SK-N-SH (cell line): ENCODE results near the gene NEK7. TPM values are rescaled to one million over a fixed set of nuclear protein-coding genes. Genes with fewer than 3 reads are reported as not detected.

Experiments
- CTCF ChIA-PET: fragments of 300-600, 350-600 bp; formaldehyde crosslinking; extraction: SDS; loops from one replicate; lab custom pipeline; 2021; lab: Yijun Ruan, JAX
- POLR2A ChIA-PET: fragments of 350-600 bp; sonication (Branson Sonifier 250); formaldehyde crosslinking; extraction: SDS; loops from one replicate; lab custom pipeline; 2020; ENCODE audit warnings: antibody characterized with exemption, inconsistent platforms; lab: Yijun Ruan, JAX
- DNase-seq: peaks from one replicate; pipeline ENCODE4 v3.0.0; 2012
- H2AFZ ChIP-seq: fragments of 200-600 bp; sonication (generic); 2 replicates; pipeline ENCODE4 v1.8.1; 2016; ENCODE audit warnings: antibody characterized with exemption, mild to moderate bottlenecking, low read depth
- H3F3A ChIP-seq: fragments of 200-600 bp; sonication (generic); replicated peaks from 2 replicates; pipeline ENCODE3; 2016; ENCODE audit warnings: antibody characterized with exemption, mild to moderate bottlenecking; ENCODE audit not compliant: insufficient read depth
- H3K27ac ChIP-seq, 2 experiments: fragments of 200-500 bp in 1 of 2; fragments of 200-600 bp in 1 of 2; sonication (Bioruptor generic) in 1 of 2; sonication (generic), shearing (Covaris generic) in 1 of 2; 2 replicates each; pipeline versions ENCODE4 v1.5.1 to v1.6.1; 2014 to 2016; ENCODE audit warnings: low read depth in 2 of 2, inconsistent platforms in 1 of 2, low read length in 1 of 2, mild to moderate bottlenecking in 1 of 2, mixed read lengths in 1 of 2
- H3K27me3 ChIP-seq: fragments of 200-600 bp; sonication (generic), shearing (Covaris generic); 2 replicates; pipeline ENCODE4 v1.6.1; 2016; ENCODE audit warnings: mixed run types; ENCODE audit not compliant: insufficient read depth
- H3K36me3 ChIP-seq, 2 experiments: fragments of 200-500 bp in 1 of 2; fragments of 200-600 bp in 1 of 2; sonication (Bioruptor generic) in 1 of 2; sonication (generic) in 1 of 2; replicated peaks in 1 of 2; 2 replicates each; pipeline versions ENCODE3 to v1.5.1; 2014 to 2016; ENCODE audit warnings: low read length in 1 of 2, mild to moderate bottlenecking in 1 of 2; ENCODE audit not compliant: insufficient read depth in 2 of 2, control insufficient read depth in 1 of 2
- H3K4me1 ChIP-seq, 2 experiments: fragments of 200-500 bp in 1 of 2; fragments of 200-600 bp in 1 of 2; sonication (Bioruptor generic) in 1 of 2; sonication (generic), shearing (Covaris generic) in 1 of 2; 2 replicates each; pipeline versions ENCODE4 v1.5.1 to v1.6.1; 2014 to 2016; ENCODE audit warnings: low read depth in 1 of 2, low read length in 1 of 2, mixed run types in 1 of 2; ENCODE audit not compliant: insufficient read depth in 2 of 2, control insufficient read depth in 1 of 2
- H3K4me2 ChIP-seq: fragments of 200-600 bp; sonication (generic), shearing (Covaris generic); 2 replicates; pipeline ENCODE4 v1.6.1; 2017; ENCODE audit warnings: mixed run types
- H3K4me3 ChIP-seq, 2 experiments: fragments of 200-500 bp in 1 of 2; fragments of 200-600 bp in 1 of 2; sonication (Bioruptor generic) in 1 of 2; sonication (generic), shearing (Covaris generic) in 1 of 2; 2 replicates each; pipeline versions ENCODE4 v1.5.1 to v1.8.1; 2014 to 2016; ENCODE audit warnings: low read depth in 2 of 2, inconsistent platforms in 1 of 2, low read length in 1 of 2, mild to moderate bottlenecking in 1 of 2, mixed read lengths in 1 of 2, moderate library complexity in 1 of 2
- H3K79me2 ChIP-seq: fragments of 200-600 bp; sonication (generic); 2 replicates; pipeline ENCODE4 v1.8.1; 2017; ENCODE audit warnings: mild to moderate bottlenecking; ENCODE audit not compliant: insufficient read depth
- H3K9ac ChIP-seq: fragments of 200-600 bp; sonication (generic); 2 replicates; pipeline ENCODE4 v1.6.1; 2017; ENCODE audit warnings: mixed run types
- H3K9me2 ChIP-seq: fragments of 200-600 bp; sonication (generic); 2 replicates; pipeline ENCODE4 v1.6.1; 2017; ENCODE audit warnings: mixed run types
- H3K9me3 ChIP-seq: fragments of 200-600 bp; sonication (generic); 2 replicates; pipeline ENCODE4 v1.6.1; 2017; ENCODE audit warnings: mixed run types, mild to moderate bottlenecking, moderate library complexity
- H4K20me1 ChIP-seq: fragments of 200-600 bp; sonication (generic); 2 replicates; pipeline ENCODE4 v1.6.1; 2017; ENCODE audit warnings: mild to moderate bottlenecking, mixed run types; ENCODE audit not compliant: insufficient read depth
- ELF1 ChIP-seq: IDR thresholded peaks from 2 replicates; pipeline ENCODE4 v1.4.0; 2012
- EP300 ChIP-seq, 2 experiments: IDR thresholded peaks; 2 replicates each; pipeline versions ENCODE4 v1.4.0 to v1.6.1; 2012; ENCODE audit warnings: borderline replicate concordance in 1 of 2, low read depth in 1 of 2, low read length in 1 of 2
- FOSL2 ChIP-seq: IDR thresholded peaks from 2 replicates; pipeline ENCODE4 v1.4.0; 2012; ENCODE audit warnings: low read depth, mild to moderate bottlenecking, moderate library complexity, borderline replicate concordance
- JUND ChIP-seq: IDR thresholded peaks from 2 replicates; pipeline ENCODE4 v1.4.0; 2012
- MXI1 ChIP-seq: IDR thresholded peaks from 2 replicates; pipeline ENCODE4 v1.6.1; 2012; ENCODE audit warnings: mild to moderate bottlenecking, low read depth, low read length, improper control_type of control experiment
- NFIC ChIP-seq: IDR thresholded peaks from 2 replicates; pipeline ENCODE4 v1.4.0; 2012; ENCODE audit warnings: borderline replicate concordance
- PBX3 ChIP-seq: IDR thresholded peaks from 2 replicates; pipeline ENCODE4; 2012
- POLR2AphosphoS5 ChIP-seq: IDR thresholded peaks from 2 replicates; pipeline ENCODE4 v1.6.1; 2012; ENCODE audit warnings: low read depth, low read length
- RAD21 ChIP-seq: IDR thresholded peaks from 2 replicates; pipeline ENCODE4 v1.6.1; 2012; ENCODE audit warnings: mild to moderate bottlenecking, low read length
- RXRA ChIP-seq: IDR thresholded peaks from 2 replicates; pipeline ENCODE4 v1.4.0; 2012; ENCODE audit warnings: low read depth, mild to moderate bottlenecking, borderline replicate concordance
- TCF12 ChIP-seq: IDR thresholded peaks from 2 replicates; pipeline ENCODE4 v1.4.0; 2012
- YY1 ChIP-seq: IDR thresholded peaks from 2 replicates; pipeline ENCODE4 v1.4.0; 2012; ENCODE audit warnings: low read depth, mild to moderate bottlenecking
- polyA plus RNA-seq, 3 experiments: library from polyadenylated mRNA; depleted of rRNA; stranded (reverse); fragments of >200 nt; gene quantifications; 2 replicates each; pipeline ENCODE4 v1.2.3, GENCODE V29; 2012
- TF ChIP-seq, protein P1 (sequence below): IDR thresholded peaks from 2 replicates; pipeline ENCODE4 v1.4.0; 2012; ENCODE audit warnings: low read depth, borderline replicate concordance
- TF ChIP-seq, protein P2 (sequence below): fragments of 200-600 bp; sonication (generic); IDR thresholded peaks from 2 replicates; pipeline ENCODE4 v1.6.1; 2017; ENCODE audit warnings: antibody characterized with exemption, mild to moderate bottlenecking, moderate library complexity

NEK7 gene
- polyA plus RNA-seq, 1 of the 3 experiments (the other 2 are of a cell fraction), result 85.8 TPM

DNA sequence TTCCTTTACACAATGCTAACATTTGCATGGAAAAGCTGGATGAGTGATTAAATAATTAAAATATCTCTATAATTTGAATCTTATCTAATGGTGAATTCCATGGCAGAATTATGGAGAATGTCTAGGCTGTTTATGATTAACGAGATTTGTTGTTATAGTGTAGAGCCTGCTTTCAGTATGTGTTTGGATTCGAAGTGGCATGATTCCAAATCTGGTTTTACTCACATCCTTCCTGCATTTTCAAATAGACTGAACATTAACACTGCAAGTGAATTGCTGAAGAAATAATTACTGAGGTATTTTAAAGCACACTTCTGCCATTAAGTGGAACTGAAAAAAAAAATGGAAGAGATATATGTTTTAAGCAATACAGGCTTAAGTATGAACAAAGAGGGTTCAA, 5.1 kb upstream of the NEK7 start (continued):
- peak; percentile 36; the same call in 1 of the 2 replicates for TF ChIP-seq PBX3

DNA sequence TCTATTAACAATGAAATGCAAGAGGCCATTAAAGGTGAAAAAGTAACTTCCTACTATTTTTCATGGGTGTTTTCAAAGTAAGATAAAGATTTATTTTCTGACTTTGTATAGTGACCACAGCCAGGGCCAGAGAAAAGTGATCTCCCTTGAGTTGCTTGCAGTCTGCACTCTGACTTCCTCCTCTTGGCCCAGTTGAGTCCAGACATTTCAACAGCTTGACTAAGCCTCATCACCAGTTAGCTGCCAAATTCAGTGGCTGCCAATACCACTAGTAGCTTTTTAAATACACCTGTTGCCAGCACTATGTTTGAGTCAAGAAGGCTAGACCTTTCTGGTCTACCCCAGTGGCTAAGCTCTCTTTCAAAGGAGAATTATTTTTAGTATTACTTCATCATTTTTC, 3.7 kb upstream of the NEK7 start:
- TF ChIP-seq POLR2AphosphoS5 (peak; percentile 28; the same call in 1 of the 2 replicates), ELF1 (0 out of 2 replicates have a peak, but pooled peaks have one; percentile 9), FOSL2 (peak; percentile 28; the same call in 1 of the 2 replicates), NFIC (peak; percentile 90), RAD21 (no peak), MXI1 (no peak), TCF12 (peak; percentile 64), EP300 (IDR thresholded peaks at IDR 0.05; ENCODE audit: borderline replicate concordance in 1 of 2, low read depth in 1 of 2, low read length in 1 of 2) (0 out of 4 replicates have a peak, but pooled peaks of 1 of the 2 experiments have one; percentile 34), JUND (peak; percentile 44), RXRA (0 out of 2 replicates have a peak, but pooled peaks have one; percentile 31), YY1 (no peak), PBX3 (peak; percentile 42; the same call in 1 of the 2 replicates)
- TF ChIP-seq, protein P1, sequence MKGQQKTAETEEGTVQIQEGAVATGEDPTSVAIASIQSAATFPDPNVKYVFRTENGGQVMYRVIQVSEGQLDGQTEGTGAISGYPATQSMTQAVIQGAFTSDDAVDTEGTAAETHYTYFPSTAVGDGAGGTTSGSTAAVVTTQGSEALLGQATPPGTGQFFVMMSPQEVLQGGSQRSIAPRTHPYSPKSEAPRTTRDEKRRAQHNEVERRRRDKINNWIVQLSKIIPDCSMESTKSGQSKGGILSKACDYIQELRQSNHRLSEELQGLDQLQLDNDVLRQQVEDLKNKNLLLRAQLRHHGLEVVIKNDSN, result no peak
- TF ChIP-seq, protein P2, sequence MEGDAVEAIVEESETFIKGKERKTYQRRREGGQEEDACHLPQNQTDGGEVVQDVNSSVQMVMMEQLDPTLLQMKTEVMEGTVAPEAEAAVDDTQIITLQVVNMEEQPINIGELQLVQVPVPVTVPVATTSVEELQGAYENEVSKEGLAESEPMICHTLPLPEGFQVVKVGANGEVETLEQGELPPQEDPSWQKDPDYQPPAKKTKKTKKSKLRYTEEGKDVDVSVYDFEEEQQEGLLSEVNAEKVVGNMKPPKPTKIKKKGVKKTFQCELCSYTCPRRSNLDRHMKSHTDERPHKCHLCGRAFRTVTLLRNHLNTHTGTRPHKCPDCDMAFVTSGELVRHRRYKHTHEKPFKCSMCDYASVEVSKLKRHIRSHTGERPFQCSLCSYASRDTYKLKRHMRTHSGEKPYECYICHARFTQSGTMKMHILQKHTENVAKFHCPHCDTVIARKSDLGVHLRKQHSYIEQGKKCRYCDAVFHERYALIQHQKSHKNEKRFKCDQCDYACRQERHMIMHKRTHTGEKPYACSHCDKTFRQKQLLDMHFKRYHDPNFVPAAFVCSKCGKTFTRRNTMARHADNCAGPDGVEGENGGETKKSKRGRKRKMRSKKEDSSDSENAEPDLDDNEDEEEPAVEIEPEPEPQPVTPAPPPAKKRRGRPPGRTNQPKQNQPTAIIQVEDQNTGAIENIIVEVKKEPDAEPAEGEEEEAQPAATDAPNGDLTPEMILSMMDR, result no peak
- no peaks in the 10 kb centered on the region for H3K27me3 ChIP-seq
- H3K27ac ChIP-seq, result peak overlapping the region; percentile 28 to 79
- H3K9ac ChIP-seq, result no peak overlapping the region
- H4K20me1 ChIP-seq, result no peaks in the 10 kb centered on the region
- no peak for DNase-seq
- no peak overlapping the region for H3K4me2 ChIP-seq
- H3F3A ChIP-seq, result peaks cover 45% of the 10 kb centered on the region
- H3K79me2 ChIP-seq, result peaks cover 18% of the 10 kb centered on the region
- peaks cover 16 to 26% of the 10 kb centered on the region in 2 experiments; a peak in 3 of 4 replicates for H3K4me1 ChIP-seq
- CTCF ChIA-PET, result no interaction called here
- H2AFZ ChIP-seq, result no peak overlapping the region
- POLR2A ChIA-PET, result no interaction called here
- no peak overlapping the region for H3K4me3 ChIP-seq
- H3K36me3 ChIP-seq, result no peaks in the 10 kb centered on the region
- H3K9me2 ChIP-seq, result no peaks in the 10 kb centered on the region
- H3K9me3 ChIP-seq, result no peaks in the 10 kb centered on the region
